Measurements from ENCODE around the gene TRNT1.

Gene TRNT1

DNA sequence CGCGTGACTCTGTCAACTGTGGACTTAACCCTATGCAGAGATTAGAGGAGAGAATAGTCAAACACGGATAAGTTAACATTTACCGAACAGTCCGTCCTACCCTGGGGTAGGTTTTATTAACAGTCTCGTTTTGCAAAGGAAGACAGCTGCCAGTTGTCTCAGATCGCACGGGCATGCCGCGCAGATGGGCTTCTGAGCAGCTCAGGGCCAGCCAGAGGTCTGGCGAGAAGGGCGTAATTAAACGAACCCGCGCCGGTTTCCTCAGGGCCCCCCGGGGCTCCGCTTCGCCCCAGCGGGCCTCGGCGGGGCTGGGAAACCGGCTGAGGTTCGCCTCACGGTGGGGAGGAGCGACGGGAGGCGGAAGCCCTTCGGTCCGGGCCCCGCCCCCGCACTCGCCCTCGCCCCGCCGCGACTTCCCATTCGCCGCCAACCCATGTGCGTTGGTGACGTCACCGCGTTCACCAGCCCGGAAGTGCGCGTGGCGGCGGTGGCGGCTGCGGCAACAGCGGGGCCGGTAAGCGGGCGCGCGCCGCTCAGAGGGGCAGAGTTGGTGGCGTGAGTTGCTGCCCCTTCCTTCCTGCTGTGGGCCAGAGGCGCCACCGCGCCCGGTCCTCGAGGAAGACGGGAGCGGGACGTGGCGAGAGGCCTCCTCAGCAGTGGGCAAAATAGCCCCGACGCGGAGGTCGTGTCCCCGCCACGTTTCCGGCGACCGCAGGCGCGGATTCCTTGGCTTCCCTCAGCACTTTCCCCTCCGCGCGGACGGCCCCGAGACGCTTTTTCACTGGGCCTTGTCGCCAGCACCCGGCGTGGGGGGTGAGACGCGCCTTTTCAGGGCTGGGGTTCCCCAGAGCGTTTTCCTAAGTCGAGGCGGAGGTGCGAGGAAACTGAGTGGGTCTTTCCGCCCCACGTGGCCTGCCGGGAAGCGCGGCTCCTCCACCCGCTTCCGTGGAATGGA is at the start of gene TRNT1:
TRNT1 (plus strand) TSS at position 464 of the 955 bp plus-strand sequence. CDS start 2,101 bp downstream, outside the sequence.
- FAIRE-seq = no peak

DNA sequence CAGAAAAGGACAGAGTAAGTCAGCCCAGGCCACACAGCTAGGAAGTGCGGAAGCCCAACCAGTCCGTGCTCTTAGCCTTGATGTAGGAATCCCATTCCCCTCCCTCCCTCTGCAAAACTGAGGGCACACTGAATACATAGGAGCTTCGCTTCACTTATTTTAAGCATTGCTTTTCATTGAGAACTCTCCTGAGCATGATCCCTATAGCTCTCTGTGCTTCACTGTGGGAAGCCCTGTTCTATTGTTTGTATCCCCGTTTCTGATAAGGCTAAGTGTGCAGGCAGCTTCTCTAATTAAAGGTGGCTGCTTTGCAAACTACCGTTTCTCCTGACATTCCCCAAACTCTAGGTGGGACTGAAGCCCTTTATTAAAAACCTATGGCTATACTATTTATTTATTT is 46.4 kb upstream of the TRNT1 start:
- FAIRE-seq = no peak

DNA sequence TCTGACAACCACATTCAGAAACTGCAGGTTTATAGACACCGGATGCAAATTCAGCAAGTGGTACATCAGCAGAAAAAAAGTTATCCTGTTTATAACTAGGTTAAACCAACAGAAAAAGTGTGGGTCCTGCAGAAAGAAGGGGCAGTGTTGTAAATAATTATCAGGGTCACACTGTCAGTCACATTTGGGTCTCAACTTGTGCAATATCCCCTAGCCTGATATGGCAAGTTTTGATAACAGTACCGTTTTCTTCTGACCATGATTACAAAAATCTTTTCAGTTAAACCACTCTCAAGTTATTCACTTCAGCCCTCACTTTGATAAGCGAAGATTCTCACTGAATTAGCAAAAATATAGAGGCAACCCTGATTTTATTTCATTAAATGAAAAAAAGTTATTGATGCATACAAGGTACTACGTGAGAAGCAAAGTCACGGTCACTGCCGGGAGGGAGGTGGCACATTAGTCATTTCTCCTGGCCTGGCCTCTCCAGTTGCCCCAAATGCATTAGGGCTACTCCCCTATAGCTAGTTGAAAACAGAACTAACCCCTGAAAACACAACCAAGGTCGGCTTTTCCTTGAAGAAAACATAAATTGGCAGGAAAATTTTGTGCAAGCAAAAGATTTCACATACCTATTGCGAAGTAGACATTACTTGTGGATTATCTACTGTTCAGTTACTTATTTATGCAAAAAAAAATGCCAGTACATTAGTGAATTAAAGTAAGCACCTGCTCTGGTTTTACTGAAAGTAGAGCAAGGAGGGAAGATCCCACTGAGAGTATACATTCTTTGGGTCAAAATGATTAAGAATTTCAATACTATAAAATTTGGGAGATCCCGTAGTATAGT is 45.1 kb upstream of the TRNT1 start:
- FAIRE-seq = no peak

DNA sequence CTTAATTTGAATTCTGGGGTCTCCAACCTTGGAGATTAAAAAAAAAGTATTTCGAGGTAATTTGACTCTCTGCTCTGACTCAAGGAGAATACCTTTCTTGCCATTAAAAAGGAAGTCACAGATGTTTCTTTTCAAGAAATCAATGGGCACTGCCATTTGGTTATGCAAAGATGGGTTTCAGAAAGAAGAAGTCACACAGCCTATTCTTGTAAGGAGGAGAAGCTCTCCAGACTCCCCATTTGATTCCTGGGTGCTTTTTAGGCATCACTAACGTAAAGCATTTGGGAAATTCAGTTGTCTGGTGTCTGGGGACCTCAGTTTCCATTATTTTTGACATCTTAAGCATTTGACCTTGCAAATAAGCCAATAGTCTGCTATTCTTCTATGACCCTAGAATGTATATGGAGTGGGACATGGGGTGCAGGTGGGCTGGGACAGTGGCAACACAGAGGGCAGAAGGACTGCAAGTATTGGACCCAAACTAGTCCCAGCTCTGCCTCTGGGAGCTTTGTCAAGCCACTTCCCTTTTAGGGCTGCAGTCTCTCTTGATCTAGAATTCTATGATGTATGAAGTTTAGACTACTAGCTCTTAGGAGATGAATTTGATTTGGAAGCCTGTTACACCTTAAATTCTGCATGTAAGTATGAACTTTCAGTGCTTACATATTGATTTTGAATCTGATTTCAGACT is 44.4 kb upstream of the TRNT1 start:
- no peak for FAIRE-seq

DNA sequence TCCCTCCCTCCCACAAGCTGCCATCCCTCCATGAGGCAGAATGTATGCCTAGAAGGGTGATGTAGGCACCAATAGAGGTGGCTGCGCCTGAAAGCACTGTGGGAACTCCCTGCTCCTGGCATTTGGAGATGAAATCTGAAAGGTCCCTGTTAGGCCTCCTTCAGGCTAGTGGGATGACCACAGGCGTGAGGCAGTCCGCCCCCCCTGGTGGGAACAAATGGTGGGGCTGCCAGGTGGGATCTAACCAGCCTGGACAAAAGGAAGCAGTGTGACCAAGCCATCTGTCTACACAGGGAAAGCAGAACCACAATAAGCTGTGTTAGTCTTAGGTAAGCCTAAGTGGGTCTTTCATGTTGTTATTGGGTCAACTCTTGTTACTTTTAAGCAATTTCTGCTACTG is 41.9 kb upstream of the TRNT1 start:
- FAIRE-seq = no peak

DNA sequence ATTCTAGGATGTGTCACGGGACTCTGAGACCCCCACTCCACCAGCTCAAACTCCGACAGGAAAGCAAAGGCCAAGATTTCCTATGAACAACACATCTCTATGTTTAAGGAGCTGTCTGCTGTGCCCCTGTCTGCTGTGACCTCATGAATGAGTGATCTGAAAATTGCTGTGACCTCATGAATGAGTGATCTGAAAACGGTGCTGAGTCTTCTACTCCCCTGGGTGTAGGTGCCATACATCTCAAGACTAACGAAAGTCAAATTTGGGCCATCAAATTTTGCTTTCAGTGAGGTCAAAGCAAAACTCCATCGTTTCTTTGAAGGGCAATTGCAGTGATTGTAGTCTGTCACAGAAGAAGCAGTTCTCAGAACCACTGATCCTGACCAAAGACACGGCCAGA is 41.0 kb upstream of the TRNT1 start:
- FAIRE-seq = no peak

DNA sequence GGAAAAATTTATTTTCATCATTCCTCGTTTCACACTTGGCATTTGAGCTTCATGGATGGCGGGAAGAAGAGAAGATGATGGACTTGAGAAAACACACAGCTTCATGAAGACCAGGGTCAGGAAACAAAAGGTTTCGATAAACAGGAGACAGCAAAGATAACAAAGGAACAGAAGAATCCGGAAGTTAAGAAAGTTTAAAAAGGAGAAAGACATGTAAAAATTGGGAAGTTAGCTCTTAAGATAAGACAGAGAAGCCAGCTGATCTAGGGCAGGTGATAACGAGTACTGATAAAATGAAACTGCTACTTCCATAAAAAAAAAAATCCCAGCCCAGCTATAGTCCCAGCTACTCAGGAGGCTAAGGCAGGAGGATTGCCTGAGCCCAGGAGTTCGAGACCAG is 40.5 kb upstream of the TRNT1 start:
- no peak for FAIRE-seq

DNA sequence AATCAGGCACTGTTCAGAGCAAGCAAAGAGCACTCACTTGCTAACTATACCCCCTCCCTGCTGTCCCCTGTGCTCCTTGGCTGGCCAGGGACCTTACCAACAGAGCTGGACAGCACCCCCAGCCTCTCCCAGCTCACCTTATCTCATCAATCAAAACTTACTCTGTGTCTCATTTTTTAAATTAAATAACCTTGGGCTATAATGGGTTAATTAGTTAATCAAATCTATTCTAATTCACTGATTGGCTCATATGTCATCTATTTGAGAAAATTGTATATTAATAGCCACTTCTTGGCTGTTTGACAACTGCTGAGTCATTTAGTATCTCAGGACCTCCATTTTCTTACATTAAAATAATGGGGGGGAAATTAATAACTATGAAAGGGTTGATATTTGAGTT is 39.5 kb upstream of the TRNT1 start:
- no peak for FAIRE-seq

DNA sequence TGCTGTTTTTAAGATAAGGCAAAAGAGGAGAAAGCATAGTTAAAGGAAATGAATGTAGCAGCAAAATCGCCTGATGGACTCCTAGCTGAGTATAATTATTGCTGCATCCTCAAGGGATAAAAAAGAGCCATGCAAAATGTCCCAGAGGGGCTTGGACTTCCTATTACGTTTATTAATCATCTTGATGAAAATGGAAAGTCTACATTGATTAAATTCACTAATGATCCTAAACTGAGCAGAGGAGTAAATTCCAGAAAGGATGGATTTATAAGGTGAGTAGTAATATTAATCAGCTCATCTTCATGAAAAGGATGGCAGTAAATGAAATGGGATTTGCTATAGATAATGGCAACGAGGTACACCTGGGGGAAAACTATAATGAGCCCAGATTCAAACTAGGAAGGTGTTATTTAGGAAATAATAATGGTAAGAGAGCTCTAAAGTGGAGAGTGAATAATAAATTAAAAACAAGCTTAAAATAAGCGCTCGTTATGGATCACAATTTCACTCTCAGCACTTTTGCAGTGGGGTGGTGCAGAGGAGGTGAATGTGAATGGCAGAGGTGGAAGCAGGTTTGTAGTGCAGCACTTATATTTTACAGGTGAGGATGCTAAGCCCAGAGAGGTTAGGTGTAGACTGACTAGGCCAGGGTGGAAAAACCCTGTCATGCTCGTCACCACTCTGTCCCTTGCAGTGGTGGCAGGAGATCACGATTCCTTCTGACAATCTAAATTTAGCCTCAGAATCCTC is 38.8 kb upstream of the TRNT1 start:
- no peak for FAIRE-seq

DNA sequence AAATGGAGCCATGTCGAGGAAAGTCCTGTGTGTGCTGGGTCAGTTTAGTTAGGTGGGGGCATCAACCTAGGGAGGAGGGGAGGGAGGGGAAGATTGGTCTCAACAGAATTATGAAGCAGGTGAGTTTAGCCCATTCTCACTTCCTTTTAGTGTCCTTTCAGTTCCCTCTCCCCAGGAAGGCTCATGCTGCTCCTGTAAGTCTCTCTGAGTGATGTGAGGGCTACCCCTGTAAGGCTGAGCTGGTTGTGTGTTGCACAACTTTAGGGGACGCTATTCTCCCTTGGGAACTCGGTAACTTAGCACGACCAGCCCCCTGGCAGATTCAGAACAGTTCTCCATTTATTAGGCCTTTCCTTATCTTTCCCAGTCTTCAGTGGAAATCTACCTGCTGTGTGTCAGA is 37.7 kb upstream of the TRNT1 start:
- FAIRE-seq = no peak

DNA sequence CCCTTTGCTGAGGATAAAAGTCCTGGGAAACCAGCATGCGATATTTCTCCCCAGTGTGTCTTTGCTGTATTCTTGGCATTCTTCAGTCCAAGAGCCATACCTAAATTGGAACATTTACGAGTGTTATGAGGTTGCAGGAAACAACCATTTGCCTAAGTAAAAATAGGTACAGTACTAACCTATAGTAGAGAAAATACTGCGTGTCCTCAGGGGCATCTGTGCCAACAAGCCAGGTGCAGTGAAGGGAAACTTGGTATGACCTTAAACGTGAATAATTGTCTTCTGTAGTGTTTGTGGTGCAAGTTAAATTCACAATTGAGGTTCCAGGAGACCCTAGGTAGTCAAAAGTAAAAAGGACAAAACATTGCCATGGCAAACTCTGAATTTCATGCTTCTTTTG is 28.8 kb upstream of the TRNT1 start:
- FAIRE-seq = no peak

DNA sequence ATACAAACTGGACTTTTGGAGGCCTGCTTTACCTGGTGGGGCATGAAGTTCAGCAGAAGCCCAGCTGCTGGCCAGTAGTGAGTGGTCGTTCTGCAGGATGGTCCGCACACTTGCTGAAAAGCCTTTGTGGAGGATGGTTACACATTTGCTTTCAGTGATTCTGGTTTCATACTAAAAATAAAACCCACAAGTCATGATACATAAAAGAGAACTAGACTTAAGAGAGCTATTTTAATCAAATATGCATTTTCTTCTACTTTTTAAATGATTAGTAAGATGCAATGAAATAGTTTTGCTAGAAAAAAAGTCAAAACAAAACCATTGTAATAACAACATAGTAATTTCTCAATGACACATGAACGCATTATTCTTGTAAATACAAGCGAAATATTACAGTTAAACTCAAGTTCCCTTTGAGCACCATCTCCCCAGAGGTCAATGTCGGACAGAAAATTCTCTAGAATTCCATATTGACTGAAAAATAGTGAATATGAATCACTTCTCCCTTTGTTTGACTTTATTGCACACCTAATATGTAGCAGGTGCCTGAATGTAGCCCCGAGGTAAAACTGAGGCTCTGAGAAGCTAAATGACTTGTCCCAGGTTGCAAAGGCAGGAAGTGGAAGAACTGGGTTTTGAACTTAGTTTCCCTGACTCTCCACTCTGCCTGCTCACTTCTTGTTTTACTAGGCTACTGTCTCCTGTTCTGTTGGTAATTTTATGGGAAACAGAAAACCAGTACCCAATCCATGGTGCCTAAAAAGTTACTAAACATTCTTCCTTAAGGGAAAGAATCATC is 24.9 kb upstream of the TRNT1 start:
- FAIRE-seq = no peak

DNA sequence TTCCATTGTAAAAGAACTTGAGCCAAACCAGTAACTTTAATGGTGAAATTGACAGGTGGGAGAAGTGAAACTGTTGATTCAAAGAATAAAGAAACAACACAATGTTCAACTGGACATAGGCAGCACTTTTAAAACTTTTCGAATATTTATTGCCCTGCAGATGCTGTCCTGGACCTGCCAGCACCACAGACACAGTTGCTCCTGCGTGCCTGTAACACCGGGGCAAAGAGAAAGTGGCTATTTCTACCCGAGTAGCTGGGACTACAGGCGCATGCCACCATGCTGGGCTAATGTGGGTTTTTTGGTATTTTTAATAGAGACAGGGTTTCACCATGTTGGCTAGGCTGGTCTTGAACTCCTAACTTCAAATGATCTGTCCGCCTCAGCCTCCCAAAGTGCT is 24.0 kb upstream of the TRNT1 start:
- FAIRE-seq = no peak

DNA sequence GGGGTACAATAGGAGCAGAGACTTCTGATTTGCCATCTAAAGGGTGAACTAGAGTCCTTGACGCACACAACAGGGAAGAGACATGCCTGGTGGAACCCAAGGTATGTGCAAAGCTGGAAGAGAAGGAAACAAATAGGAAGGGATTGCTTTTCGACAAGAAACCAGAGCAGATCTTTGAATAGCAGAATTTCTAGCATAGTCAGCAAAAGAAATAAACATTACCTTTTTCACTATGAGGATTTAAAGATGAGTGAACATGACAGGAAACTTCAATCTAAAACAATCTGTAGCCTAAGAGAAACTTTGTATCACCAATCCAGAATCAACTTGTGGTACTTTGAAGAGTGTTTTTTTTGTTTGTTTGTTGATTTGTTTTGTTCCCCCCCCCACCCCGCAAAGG is 21.5 kb upstream of the TRNT1 start:
- no peak for FAIRE-seq

DNA sequence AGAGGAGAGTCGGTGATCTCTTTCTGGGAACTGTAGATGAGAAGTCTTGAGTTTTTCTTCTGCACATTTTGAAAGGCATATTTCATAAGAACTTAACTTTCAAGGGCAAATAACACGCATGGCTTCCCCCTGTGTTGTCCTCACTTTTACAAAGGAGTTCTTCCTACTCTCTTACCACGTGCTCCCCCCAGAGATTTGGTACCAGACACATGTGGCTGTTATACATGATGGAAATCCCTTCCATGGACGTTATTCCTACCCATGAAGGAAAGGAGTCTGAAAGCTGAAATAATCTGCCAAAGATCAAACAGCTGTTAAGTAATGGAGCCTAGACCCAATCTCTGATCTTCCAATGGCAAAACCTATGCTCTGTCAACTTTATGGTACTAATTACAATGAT is 20.9 kb upstream of the TRNT1 start:
- FAIRE-seq = no peak

DNA sequence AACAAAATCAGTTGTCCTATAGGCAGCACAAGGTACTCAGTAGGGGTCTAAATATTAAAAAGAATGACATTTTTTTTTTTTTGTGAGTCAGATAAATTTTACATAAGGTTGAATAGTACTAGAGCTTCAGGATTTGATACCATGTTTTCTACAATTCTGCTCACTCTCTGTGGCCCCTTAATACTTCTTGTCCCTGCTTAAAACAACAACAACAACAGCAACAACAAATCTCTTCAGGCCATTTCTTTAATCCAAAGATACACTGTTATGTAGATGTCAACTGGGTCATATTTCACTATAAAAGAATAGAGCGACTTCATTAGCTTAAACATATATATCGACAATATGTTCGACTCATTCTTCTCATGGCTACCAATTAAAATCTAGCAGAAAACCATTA is 19.6 kb upstream of the TRNT1 start:
- no peak for FAIRE-seq

DNA sequence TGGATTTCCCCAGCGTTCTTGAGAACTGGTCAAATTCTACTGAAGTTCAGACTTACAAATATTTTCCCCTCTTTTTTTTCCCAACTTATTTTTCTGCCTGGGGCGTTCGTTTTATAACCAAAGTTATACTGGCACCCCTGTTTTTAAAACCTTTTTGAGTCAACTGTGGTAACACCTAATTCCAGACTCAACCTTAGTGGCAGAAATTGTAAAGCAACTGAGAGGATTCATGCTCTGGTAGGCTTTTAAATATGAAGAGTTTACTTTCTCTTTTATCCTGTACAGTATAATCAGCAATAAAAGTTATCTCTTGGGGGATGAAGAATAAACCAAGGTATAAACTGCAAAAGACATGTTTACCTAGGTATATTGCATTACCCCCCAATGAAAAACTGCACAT is 18.9 kb upstream of the TRNT1 start:
- FAIRE-seq = no peak

DNA sequence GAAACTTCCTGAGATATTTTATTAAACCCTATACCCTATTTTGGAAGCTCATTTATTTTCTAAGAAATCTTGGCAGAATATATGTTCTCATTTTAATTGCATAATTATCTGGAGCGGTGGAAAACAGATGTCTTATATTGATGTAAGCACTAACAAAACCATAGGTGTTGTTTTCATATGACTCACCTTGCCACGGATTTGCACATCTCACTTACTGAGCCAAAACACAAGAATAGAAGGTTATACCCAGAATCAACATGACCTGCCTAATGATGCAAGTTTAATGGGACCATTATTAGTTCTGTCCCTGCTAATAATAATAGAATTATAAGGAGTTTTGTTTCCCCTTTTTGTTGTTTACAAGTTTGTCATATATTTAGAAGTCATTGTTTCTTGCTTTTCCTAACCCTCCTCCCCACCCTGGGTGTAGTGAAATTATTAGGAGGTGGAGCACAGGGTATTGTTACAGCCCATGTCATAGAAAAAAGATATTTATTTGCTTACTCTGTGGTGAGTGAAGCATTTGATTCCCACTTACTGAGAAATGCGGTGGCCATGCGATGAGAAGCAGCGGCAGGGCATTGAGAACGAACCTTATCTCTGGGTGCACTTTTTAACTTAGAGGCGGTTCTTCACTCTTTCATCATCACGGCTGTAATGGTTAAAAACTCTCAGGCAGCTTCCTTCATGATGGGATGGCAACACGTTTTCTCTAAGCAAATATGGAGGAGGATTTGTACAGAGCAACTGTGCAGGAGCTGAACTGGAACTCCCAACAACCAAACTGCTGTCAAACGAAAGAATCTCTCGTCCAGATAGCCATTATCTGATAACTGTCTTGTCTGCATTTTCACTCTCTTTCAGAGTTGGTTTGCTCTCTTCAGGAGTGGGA is 17.1 kb upstream of the TRNT1 start:
- FAIRE-seq = no peak

DNA sequence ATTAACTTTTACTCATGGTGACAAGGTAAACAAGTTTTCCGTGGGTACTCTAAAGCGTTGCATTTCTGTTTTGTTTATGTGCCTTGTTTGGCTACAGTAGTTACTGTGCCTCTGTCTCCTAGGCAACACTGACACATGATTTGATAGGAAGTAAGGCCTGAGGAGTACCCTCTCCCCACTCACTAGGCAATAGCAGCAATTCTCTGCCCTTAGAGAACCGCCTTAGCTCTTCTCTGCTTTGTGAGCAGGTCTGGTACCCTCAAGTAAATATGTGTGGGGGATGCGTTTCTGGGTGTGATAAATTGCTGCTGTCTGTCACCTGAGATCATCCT is 16.5 kb upstream of the TRNT1 start, which contains the start of gene IL5RA:
IL5RA (minus strand) TSS at position 76 of the 332 bp plus-strand sequence. CDS start 5,390 bp downstream, outside the sequence.
- FAIRE-seq = no peak

DNA sequence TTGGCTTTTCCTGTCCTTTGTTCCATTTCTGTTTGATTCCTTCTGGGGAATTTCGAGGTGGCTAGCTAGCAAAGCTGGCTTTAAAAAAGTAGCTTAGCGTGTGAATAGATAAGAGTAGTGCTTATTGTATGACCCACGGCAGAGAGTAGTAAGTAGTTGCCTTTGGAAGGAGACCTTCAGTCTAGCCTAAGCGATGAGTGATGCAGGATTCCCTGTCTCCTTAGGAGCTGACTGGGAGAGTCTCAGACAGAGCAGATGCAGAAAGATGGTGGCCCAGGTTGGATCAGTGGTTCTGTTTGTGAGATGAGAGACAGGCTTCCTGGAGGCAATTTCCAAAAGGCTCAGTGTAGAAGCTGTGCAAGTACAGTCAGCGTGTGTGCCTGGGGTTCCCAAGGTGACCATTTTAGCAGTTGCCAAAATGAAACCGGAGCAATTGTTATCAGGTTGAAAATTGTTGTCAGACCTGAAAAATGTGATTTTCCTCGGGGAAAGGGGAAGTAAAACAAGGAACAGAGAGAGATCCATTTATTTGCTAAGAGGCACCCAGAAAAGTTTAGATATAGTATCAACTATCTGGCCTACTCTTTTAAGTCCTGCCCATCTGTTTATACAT is 15.9 kb upstream of the TRNT1 start:
- FAIRE-seq = no peak
